Stimulated activated CD4-positive, alpha-beta T cell treated with anti-CD3 and anti-CD28 coated beads, Interleukin-12 subunit alpha, Interleukin-12 subunit beta, amount 100 ng/mL, for 24 hours (primary cell): ENCODE data around the gene ERICH2.

Experiments used
- DNase-seq, 2 experiments: peaks; one replicate each; pipeline ENCODE4 v3.0.0-alpha.2; 2020; ENCODE audit warnings: low read depth in 2 of 2

ERICH2 gene

DNA sequence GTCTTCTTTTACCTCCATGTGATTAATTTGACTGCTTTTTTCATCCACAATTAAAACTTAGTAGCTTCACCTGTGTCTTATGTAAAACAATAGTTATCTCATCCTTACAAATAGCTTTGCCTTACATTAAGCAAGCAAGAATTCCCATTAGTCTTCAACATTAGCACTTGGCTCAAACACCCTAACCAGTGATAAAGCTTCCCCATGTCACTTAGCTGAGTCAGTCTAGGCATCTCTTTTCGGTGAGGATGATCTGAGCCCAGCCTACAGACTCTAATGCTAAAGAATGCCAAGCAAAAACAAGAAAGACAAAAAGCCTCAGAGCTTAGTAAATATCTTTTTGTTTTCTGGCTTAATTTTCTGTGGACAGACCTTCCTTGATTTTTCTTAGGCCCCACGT lies 72.6 kb downstream of the ERICH2 start:
- DNase-seq = no peak

DNA sequence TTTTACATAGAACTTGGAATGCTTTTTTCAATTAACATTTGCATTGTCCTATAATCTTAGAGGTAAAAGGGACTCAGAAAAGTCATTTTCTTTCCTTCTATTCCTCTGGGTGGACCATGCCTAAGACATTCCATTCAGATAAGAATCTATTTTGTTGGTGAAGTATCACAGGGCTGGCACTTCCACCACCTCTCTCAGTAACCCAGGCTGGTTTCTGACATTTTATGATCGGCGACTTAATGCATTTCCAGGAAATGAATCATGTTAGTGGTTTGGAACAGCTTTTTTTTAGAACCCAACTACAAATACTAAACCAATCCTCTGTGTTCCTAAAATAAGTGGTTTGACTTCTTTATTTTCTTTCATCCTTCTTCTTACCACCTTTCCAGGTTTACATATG lies 73.5 kb downstream of the ERICH2 start:
- no peak for DNase-seq

DNA sequence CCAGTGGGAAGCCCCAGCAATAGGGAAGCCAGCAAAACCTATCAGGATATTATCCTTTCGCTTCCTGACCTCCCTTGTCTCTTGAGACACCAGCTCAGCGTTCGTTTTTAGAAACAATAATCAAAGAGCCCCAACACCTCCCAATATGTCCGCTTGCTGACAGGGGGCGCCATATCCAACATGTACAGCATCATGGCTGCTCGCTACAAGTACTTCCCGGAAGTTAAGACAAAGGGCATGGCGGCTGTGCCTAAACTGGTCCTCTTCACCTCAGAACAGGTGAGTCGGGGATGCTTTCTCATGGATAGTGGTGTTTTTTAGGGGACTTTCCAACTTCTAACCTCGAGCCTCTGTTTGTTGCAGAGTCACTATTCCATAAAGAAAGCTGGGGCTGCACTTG lies 75.2 kb downstream of the ERICH2 start:
- no peak for DNase-seq

DNA sequence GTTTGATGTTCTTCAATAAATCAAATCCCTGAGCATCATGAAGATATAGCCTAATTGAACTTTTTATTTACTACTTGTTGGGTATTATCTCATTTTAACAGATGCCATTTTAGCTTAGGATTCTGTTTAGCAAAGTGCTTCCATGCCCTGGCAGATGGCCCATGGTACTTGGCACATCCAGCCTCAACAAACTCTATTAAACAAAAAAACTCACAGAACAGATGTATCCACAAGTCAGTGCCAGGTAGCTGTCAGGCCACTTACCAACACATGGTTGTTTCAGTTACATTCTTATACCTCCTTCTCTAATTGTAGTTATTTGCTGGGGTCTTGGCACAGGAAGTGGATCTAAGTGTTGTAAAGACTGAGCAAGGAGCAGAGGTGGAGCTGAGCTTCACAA lies 76.1 kb downstream of the ERICH2 start:
- DNase-seq = no peak

- no peak for DNase-seq
These were observed 77.5 kb downstream of the ERICH2 start for GRCh38 chr2:170847716-170848115.
